Hepatocyte (in vitro differentiated cells): Measurements from ENCODE around the gene KIAA0753. TPM values are rescaled to one million over a fixed set of nuclear protein-coding genes. Genes with fewer than 3 reads are reported as not detected.
"Not testable (repeated sequence)": the region's sequence is repeated elsewhere in the genome, so short reads cannot be mapped to it uniquely, and the experiment has no call there.

Experiments used
- DNase-seq: peaks from one replicate; pipeline ENCODE4 v3.0.0-alpha.2; 2016; ENCODE audit warnings: low spot score
- H2AFZ ChIP-seq: fragments of 200-600 bp; sonication (generic); 2 replicates; pipeline ENCODE4 v1.6.0; 2016; ENCODE audit warnings: antibody characterized with exemption, mild to moderate bottlenecking
- H3K27ac ChIP-seq: fragments of 200-600 bp; sonication (generic); 2 replicates; pipeline ENCODE4 v1.5.1; 2016; ENCODE audit warnings: mild to moderate bottlenecking
- H3K27me3 ChIP-seq: fragments of 200-600 bp; sonication (generic); 2 replicates; pipeline ENCODE4 v1.6.1; 2016
- H3K36me3 ChIP-seq: fragments of 200-600 bp; sonication (generic); replicated peaks from 2 replicates; pipeline ENCODE4 v1.5.1; 2016; ENCODE audit warnings: low read depth; ENCODE audit not compliant: insufficient read depth
- H3K4me1 ChIP-seq: fragments of 200-600 bp; sonication (generic); 2 replicates; pipeline ENCODE4 v1.5.1; 2016; ENCODE audit warnings: mild to moderate bottlenecking, moderate library complexity; ENCODE audit not compliant: insufficient read depth
- H3K4me2 ChIP-seq: fragments of 200-600 bp; sonication (generic); 2 replicates; pipeline ENCODE4 v1.6.0; 2016
- H3K4me3 ChIP-seq: fragments of 200-600 bp; sonication (generic); 2 replicates; pipeline ENCODE4 v1.5.1; 2016; ENCODE audit warnings: mild to moderate bottlenecking
- H3K79me2 ChIP-seq: fragments of 200-600 bp; sonication (generic); 2 replicates; pipeline ENCODE4 v1.6.0; 2017; ENCODE audit warnings: mild to moderate bottlenecking
- H3K9me2 ChIP-seq: fragments of 200-600 bp; sonication (generic); replicated peaks from 2 replicates; pipeline ENCODE4 v1.6.0; 2017; ENCODE audit warnings: mild to moderate bottlenecking; ENCODE audit not compliant: insufficient read depth
- H3K9me3 ChIP-seq: fragments of 200-600 bp; sonication (generic); 2 replicates; pipeline ENCODE4 v1.5.1; 2016; ENCODE audit warnings: low read depth, mild to moderate bottlenecking
- H4K20me1 ChIP-seq: fragments of 200-600 bp; sonication (generic); 2 replicates; pipeline ENCODE4 v1.6.0; 2016; ENCODE audit warnings: mild to moderate bottlenecking; ENCODE audit not compliant: insufficient read depth, poor library complexity, severe bottlenecking
- EZH2 ChIP-seq: fragments of 200-600 bp; sonication (generic); IDR thresholded peaks from 2 replicates; pipeline ENCODE4 v1.6.1; 2016; ENCODE audit warnings: antibody characterized with exemption, mild to moderate bottlenecking, borderline replicate concordance
- EZH2phosphoT487 ChIP-seq: fragments of 200-600 bp; sonication (generic); IDR thresholded peaks from one replicate; pipeline ENCODE4 v1.6.1; 2018; ENCODE audit warnings: antibody characterized with exemption, mild to moderate bottlenecking, low read depth, moderate library complexity; ENCODE audit not compliant: unreplicated experiment, severe bottlenecking
- WGBS: methylation state at CpG from one replicate; pipeline ENCODE4 v1.1.6; 2016; ENCODE audit warnings: low lambda C conversion rate; ENCODE audit errors: missing lambda C conversion rate; 5-methylcytosine and 5-hydroxymethylcytosine counted together
- polyA plus RNA-seq: library from polyadenylated mRNA; unstranded; fragments of >200 nt; fragmentation: Nextera tagmentation; extraction: Ambion mirVana; gene quantifications from 2 replicates; pipeline ENCODE4 v1.2.1, GENCODE V29; 2016
- total RNA-seq: library from RNA; depleted of rRNA; stranded (reverse); fragments of >200 nt; gene quantifications from 2 replicates; pipeline ENCODE4 v1.2.3, GENCODE V29; 2014
- TF ChIP-seq, protein P1 (sequence below): fragments of 200-600 bp; sonication (generic); IDR thresholded peaks from 2 replicates; pipeline ENCODE4 v1.5.1; 2016; ENCODE audit warnings: antibody characterized with exemption, mild to moderate bottlenecking; ENCODE audit not compliant: poor library complexity

KIAA0753 gene
- total and polyA plus RNA-seq, 2 experiments from 2014 or later = 6.0 to 12.0 TPM

DNA sequence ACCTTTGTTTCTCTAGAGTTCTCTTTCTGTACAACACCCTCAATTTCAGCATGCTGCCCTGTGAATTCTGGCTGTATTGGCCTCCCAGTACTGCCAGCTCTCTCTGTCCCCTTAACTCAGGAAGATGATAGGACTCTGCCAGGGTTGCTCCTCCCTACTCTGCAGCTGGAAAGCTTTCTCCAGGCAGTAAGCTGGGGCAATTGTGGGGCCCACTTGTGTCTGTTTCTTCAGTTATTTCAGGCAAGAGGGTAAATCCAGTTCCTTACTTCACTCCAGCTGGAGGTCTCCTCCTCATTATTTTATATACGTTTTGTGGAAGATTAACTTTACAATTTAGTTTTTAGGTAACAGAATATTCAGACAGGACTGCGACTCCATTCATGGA, 20.9 kb upstream of the KIAA0753 start:
- no peaks in the 10 kb centered on the region for H3K9me3 ChIP-seq
- no peaks in the 10 kb centered on the region for H3K27me3 ChIP-seq
- 84% methylated on average over 2 of the region's 2 CpGs for WGBS
- H4K20me1 ChIP-seq = no peaks in the 10 kb centered on the region
- no peak overlapping the region for H3K27ac ChIP-seq
- no peak overlapping the region for H3K4me2 ChIP-seq
- H3K36me3 ChIP-seq = no peaks in the 10 kb centered on the region
- no peak for DNase-seq
- H3K4me3 ChIP-seq = no peak overlapping the region
- H3K79me2 ChIP-seq = no peaks in the 10 kb centered on the region
- no peaks in the 10 kb centered on the region for H3K9me2 ChIP-seq
- H2AFZ ChIP-seq = no peak overlapping the region
- no peak for TF ChIP-seq EZH2
- TF ChIP-seq, protein P1, sequence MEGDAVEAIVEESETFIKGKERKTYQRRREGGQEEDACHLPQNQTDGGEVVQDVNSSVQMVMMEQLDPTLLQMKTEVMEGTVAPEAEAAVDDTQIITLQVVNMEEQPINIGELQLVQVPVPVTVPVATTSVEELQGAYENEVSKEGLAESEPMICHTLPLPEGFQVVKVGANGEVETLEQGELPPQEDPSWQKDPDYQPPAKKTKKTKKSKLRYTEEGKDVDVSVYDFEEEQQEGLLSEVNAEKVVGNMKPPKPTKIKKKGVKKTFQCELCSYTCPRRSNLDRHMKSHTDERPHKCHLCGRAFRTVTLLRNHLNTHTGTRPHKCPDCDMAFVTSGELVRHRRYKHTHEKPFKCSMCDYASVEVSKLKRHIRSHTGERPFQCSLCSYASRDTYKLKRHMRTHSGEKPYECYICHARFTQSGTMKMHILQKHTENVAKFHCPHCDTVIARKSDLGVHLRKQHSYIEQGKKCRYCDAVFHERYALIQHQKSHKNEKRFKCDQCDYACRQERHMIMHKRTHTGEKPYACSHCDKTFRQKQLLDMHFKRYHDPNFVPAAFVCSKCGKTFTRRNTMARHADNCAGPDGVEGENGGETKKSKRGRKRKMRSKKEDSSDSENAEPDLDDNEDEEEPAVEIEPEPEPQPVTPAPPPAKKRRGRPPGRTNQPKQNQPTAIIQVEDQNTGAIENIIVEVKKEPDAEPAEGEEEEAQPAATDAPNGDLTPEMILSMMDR = no peak
- TF ChIP-seq EZH2phosphoT487 = no peak
- no peaks in the 10 kb centered on the region for H3K4me1 ChIP-seq

DNA sequence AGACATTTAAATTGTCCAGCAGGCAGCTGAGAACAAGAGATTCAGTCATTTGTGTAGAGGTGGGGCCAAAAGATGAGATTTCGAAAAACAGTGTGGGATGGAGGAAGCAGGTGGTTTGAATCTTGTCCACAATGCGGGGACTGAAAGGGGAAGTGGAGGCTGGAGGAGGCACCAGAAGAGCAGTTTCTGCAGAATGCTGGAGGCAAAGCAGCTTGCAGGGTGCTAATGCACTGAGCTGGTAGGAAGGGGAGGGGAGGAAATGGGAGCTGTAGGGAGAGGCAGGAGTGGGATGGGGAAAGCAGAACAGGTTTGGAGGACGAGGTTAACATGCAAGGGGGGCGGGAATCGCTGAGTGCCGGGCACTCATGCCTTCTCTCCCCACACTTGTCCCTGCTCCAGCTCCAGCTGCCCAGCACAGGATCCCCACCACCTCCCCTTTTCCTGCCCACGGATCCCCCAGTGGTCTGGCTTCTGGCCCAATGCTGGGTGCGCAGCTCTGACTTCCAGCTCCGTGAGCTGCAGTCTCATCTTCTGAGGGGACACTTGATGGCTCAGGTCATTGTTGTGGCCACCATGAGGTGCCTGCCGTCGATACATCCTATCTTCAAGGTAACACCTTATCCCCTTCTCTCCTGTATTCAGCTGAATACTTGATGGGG, 20.4 kb upstream of the KIAA0753 start:
- H3K9me3 ChIP-seq = no peaks in the 10 kb centered on the region
- H3K9me2 ChIP-seq = no peaks in the 10 kb centered on the region
- no peak overlapping the region for H3K4me3 ChIP-seq
- no peaks in the 10 kb centered on the region for H4K20me1 ChIP-seq
- no peaks in the 10 kb centered on the region for H3K36me3 ChIP-seq
- 79% methylated on average over 11 of the region's 11 CpGs for WGBS
- H3K4me1 ChIP-seq = no peaks in the 10 kb centered on the region
- H2AFZ ChIP-seq = no peak overlapping the region
- DNase-seq = no peak
- no peak overlapping the region for H3K4me2 ChIP-seq
- TF ChIP-seq EZH2 (no peak), EZH2phosphoT487 (no peak)
- TF ChIP-seq, protein P1 = no peak
- no peak overlapping the region for H3K27ac ChIP-seq
- no peaks in the 10 kb centered on the region for H3K79me2 ChIP-seq
- no peaks in the 10 kb centered on the region for H3K27me3 ChIP-seq

DNA sequence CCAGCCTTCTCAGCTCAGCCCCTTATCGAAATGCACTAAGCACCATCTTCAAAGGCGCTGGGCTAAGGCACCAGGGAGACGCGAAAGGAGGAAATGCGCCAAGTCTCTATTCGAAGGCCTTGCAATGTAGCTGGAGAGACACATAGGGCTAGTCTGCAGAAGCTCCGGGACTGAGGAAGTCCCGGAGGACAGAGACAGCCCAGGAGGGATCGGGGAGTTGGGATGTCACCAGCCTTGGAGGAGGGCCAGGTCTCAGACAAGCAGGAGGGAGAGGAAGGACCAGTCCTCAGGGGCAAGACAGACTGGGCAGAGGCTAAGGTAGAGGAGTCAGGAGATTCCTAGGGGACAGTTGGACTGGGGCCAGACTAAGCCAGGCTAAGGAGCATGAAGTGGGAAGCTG, 19.6 kb upstream of the KIAA0753 start:
- Histone ChIP-seq H3K4me2 (no peak overlapping the region), H3K27ac (no peak overlapping the region), H3K4me1 (peaks cover 3% of the 10 kb centered on the region), H3K27me3 (peaks cover 4% of the 10 kb centered on the region), H4K20me1 (no peaks in the 10 kb centered on the region), H3K9me3 (no peaks in the 10 kb centered on the region), H3K79me2 (no peaks in the 10 kb centered on the region), H3K36me3 (no peaks in the 10 kb centered on the region), H3K4me3 (no peak overlapping the region), H2AFZ (no peak overlapping the region), H3K9me2 (no peaks in the 10 kb centered on the region)
- no peak for DNase-seq
- WGBS = 88% methylated on average over 9 of the region's 9 CpGs
- TF ChIP-seq EZH2phosphoT487 = no peak
- no peak for TF ChIP-seq EZH2
- TF ChIP-seq, protein P1 = no peak

DNA sequence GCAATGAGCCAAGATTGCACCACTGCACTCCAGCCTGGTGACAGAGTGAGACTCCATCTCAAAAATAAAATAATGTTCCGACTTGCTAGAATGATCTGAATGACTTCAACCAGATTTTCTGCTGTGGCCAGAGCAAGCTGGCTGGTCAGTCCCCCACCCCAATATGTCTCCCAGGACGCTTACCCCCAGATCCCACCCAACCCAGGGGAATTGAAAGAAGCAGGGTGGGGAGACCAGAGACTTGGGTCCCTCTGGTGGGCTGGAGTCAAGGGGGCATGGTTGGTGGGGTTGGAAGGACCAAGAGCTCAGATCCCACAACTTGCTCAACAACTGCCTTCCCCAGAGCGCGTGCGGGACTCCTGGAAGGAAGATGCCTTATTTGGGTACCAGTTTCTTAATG, 17.9 kb upstream of the KIAA0753 start:
- H4K20me1 ChIP-seq, H2AFZ ChIP-seq, H3K36me3 ChIP-seq, H3K9me3 ChIP-seq, H3K9me2 ChIP-seq, H3K79me2 ChIP-seq, H3K4me2 ChIP-seq, DNase-seq, H3K4me3 ChIP-seq, H3K27ac ChIP-seq: not testable (repeated sequence)
- Histone ChIP-seq H3K27me3 (peaks cover 17% of the 10 kb centered on the region), H3K4me1 (peaks cover 12% of the 10 kb centered on the region)
- 94% methylated on average over 2 of the region's 5 CpGs for WGBS
